ENCODE results near the gene CELF2.

- TF ChIP-seq POLR2A (conservative IDR thresholded peaks at IDR 0.05) (no peak), TCF3 (CRISPR knock-in tag; IDR thresholded peaks at IDR 0.05) (no peak), JUN (IDR thresholded peaks at IDR 0.05; ENCODE audit: borderline replicate concordance, low read depth, low read length) (no peak), JUN (CRISPR knock-in tag; IDR thresholded peaks at IDR 0.05; ENCODE audit: borderline replicate concordance) (no peak), STAG1 (CRISPR knock-in tag; IDR thresholded peaks at IDR 0.05; ENCODE audit: borderline replicate concordance) (no peak), PREB (CRISPR knock-in tag; IDR thresholded peaks at IDR 0.05) (no peak), HDAC8 (tag; IDR thresholded peaks at IDR 0.05) (no peak), CTCF (IDR thresholded peaks at IDR 0.05 in 2 of 3, conservative IDR thresholded peaks at IDR 0.05 in 1 of 3; ENCODE audit: insufficient read depth in 2 of 3, low read depth in 1 of 3, low read length in 3 of 3) (no peak)
These were observed 71.6 kb downstream of the CELF2 start for GRCh38 chr10:11089272-11089671.

All from K562 (cell line).